Measurements from ENCODE around the gene CACNA1C. TPM values are rescaled to one million over a fixed set of nuclear protein-coding genes. Genes with fewer than 3 reads are reported as not detected.
A peak's percentile ranks its signal among the peaks of the same experiment; 100 is the strongest.

Gene CACNA1C
- total RNA-seq, 2 donors from 2014 or later, result 8.1 to 18.2 TPM

DNA sequence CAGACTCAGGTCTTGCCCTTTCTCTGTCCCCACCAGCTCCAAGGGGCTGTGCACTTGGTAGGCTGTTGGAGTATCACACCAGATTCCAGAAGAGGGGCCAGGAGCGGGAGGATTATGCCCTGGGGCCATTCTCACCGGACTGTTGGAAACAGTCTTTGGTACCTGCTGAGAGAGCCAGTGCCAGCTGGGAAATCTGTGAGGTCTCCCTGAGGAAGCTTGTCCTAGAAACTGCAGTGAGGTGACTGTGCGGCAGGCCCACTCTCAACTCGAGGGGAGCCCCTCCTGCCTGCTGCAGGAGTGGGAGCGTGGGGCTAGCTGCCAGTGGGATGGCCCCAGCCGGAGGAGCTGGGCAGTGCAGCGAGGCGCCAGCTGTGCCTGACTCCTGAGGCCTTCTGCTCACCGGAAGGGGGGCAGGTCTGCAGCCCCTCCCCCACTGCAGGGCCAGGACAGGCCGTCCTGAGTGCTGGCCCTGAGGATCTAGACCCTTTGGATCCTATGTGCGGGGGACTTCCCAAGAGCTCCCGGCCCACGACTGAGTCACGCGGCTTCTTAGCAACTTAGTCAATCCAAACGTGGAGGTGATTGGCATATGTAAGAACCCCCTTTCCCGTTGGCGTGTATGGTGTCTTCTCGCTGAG, 295.2 kb downstream of the CACNA1C start:
- Histone ChIP-seq H3K27ac (peak overlapping the region in 1 of 2 donors; percentile 31), H3K4me1 (replicated peaks) (no peaks in the 10 kb centered on the region), H3K9me3 (no peaks in the 10 kb centered on the region), H3K27me3 (replicated peaks; ENCODE audit: insufficient read depth) (no peaks in the 10 kb centered on the region), H3K4me3 (no peak overlapping the region), H3K36me3 (no peaks in the 10 kb centered on the region)
- DNase-seq (ENCODE audit: low spot score), result no peak
- 80% methylated on average over 19 of the region's 19 CpGs for WGBS
- intact Hi-C loops (cut with DNase I), result no loop called here
- no peak for TF ChIP-seq POLR2A (IDR thresholded peaks at IDR 0.05)
- TF ChIP-seq, protein P1, sequence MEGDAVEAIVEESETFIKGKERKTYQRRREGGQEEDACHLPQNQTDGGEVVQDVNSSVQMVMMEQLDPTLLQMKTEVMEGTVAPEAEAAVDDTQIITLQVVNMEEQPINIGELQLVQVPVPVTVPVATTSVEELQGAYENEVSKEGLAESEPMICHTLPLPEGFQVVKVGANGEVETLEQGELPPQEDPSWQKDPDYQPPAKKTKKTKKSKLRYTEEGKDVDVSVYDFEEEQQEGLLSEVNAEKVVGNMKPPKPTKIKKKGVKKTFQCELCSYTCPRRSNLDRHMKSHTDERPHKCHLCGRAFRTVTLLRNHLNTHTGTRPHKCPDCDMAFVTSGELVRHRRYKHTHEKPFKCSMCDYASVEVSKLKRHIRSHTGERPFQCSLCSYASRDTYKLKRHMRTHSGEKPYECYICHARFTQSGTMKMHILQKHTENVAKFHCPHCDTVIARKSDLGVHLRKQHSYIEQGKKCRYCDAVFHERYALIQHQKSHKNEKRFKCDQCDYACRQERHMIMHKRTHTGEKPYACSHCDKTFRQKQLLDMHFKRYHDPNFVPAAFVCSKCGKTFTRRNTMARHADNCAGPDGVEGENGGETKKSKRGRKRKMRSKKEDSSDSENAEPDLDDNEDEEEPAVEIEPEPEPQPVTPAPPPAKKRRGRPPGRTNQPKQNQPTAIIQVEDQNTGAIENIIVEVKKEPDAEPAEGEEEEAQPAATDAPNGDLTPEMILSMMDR (IDR thresholded peaks at IDR 0.05), result no peak
- TF ChIP-seq POLR2AphosphoS5 (IDR thresholded peaks at IDR 0.05), result no peak

DNA sequence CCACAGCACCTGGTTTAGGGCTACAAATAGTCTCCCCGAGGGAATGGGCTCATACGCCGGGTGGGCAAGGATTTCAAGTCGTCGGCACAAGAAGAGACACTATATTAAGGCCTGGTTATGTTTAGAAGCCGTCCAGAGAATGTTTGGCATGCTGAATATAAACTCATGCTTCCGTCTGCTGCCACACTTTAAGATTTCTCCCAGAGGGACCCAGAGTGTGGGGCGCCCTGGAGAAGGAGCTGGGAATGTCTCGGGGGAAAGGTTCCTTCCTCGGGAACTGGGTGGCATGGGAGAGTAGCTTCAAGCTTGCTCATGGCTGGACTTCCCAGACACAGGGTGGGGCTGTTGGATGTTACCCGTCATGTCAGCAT, 295.7 kb downstream of the CACNA1C start:
- no peak for TF ChIP-seq POLR2AphosphoS5 (IDR thresholded peaks at IDR 0.05)
- TF ChIP-seq, protein P1 (IDR thresholded peaks at IDR 0.05), result no peak
- no peak for TF ChIP-seq POLR2A (IDR thresholded peaks at IDR 0.05)
- DNase-seq (ENCODE audit: low spot score), result no peak
- no peaks in the 10 kb centered on the region for H3K27me3 ChIP-seq (replicated peaks; ENCODE audit: insufficient read depth)
- intact Hi-C loops (cut with DNase I), result no loop called here
- 84% methylated on average over 11 of the region's 11 CpGs for WGBS
- H3K27ac ChIP-seq, result peak overlapping the region in 1 of 2 donors; percentile 31
- H3K4me3 ChIP-seq, result no peak overlapping the region
- no peaks in the 10 kb centered on the region for H3K9me3 ChIP-seq
- H3K36me3 ChIP-seq, result no peaks in the 10 kb centered on the region
- no peaks in the 10 kb centered on the region for H3K4me1 ChIP-seq (replicated peaks)

DNA sequence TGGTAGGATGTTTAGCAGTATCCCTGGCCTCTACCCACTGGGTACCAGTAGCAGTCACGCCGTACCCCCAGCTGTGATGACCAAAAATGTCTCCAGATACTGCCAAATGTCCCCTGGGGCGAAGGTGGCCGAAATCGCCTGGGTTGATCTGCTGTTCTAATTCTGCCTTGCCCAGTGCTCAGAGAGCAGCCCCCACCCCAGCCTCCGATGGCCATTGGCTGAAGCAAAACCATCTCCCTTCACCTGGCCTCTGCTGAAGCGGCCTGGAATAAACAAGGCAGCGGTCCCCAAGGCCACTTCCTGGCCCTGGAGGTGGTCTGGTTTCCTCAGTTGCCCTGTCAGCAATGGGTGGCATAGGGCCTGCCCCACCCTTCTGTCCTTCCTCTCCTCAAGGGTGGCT, 298.4 kb downstream of the CACNA1C start:
- no peak overlapping the region for H3K4me3 ChIP-seq
- TF ChIP-seq POLR2AphosphoS5 (IDR thresholded peaks at IDR 0.05), result no peak
- no peak overlapping the region for H3K27ac ChIP-seq
- H3K9me3 ChIP-seq, result no peaks in the 10 kb centered on the region
- H3K27me3 ChIP-seq (replicated peaks; ENCODE audit: insufficient read depth), result no peaks in the 10 kb centered on the region
- H3K36me3 ChIP-seq, result no peaks in the 10 kb centered on the region
- WGBS, result 100% methylated on average over 8 of the region's 8 CpGs
- intact Hi-C loops (cut with DNase I), result no loop called here
- DNase-seq (ENCODE audit: low spot score), result no peak
- H3K4me1 ChIP-seq (replicated peaks), result no peaks in the 10 kb centered on the region

DNA sequence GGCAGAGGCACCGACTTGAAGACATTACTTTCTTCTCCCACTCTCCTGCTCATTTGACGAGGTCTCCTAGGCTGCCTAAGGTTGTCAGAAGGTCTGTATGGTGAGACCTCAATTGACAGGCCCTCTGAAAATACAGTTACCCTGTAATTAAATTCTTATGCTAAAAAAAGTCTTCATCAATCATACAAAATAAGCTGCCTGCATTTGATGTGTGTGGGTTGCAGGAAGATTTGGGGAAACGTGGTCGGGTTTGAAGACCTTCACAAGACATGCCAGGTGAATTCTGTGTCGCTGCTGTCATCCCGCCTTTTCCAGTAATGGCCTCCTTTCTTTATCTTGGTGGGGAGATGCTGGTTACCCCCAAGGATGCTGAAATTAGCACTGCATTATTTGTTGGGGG, 299.4 kb downstream of the CACNA1C start:
- no peaks in the 10 kb centered on the region for H3K4me1 ChIP-seq (replicated peaks)
- intact Hi-C loops (cut with DNase I), result no loop called here
- no peak for DNase-seq (ENCODE audit: low spot score)
- no peak overlapping the region for H3K27ac ChIP-seq
- WGBS, result 94% methylated on average over 6 of the region's 6 CpGs
- TF ChIP-seq POLR2A (IDR thresholded peaks at IDR 0.05) (no peak), POLR2AphosphoS5 (IDR thresholded peaks at IDR 0.05) (no peak)
- TF ChIP-seq, protein P1 (IDR thresholded peaks at IDR 0.05), result no peak
- H3K9me3 ChIP-seq, result no peaks in the 10 kb centered on the region
- no peak overlapping the region for H3K4me3 ChIP-seq
- H3K27me3 ChIP-seq (replicated peaks; ENCODE audit: insufficient read depth), result no peaks in the 10 kb centered on the region
- H3K36me3 ChIP-seq, result no peaks in the 10 kb centered on the region

DNA sequence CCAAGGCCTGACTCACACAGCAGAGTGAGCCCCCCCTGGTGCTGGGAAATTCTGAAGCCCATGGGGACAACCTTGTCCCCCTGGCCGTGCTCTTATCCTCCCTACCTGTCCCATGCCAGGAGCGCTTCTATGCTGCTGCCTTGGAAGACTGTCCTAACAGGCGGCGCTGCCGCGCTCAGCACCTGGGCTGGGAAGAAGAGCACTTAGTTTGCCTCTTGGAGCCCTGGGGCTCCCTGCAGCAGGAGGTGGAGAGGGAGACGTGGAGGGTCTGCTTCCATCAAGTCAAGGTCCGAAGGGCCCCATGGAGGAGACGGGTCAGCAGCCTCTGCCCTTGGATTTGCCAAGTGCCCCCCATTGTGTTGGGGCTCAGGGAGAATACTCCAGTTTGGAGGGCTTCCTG, 300.5 kb downstream of the CACNA1C start:
- Histone ChIP-seq H3K9me3 (no peaks in the 10 kb centered on the region), H3K4me1 (replicated peaks) (no peaks in the 10 kb centered on the region), H3K27me3 (replicated peaks; ENCODE audit: insufficient read depth) (no peaks in the 10 kb centered on the region), H3K36me3 (no peaks in the 10 kb centered on the region), H3K4me3 (no peak overlapping the region), H3K27ac (no peak overlapping the region)
- TF ChIP-seq POLR2AphosphoS5 (IDR thresholded peaks at IDR 0.05) (no peak), POLR2A (IDR thresholded peaks at IDR 0.05) (no peak)
- TF ChIP-seq, protein P1 (IDR thresholded peaks at IDR 0.05), result no peak
- WGBS, result 98% methylated on average over 9 of the region's 9 CpGs
- no peak for DNase-seq (ENCODE audit: low spot score)
- intact Hi-C loops (cut with DNase I), result no loop called here
